Measurements from ENCODE around the gene ANO7.

- TF ChIP-seq POLR2A (IDR thresholded peaks at IDR 0.05): no peak
- TF ChIP-seq CTCF (IDR thresholded peaks at IDR 0.05): no peak
Measured at GRCh38 chr2:241187101-241187917, 1.2 kb upstream of the ANO7 start.
